ENCODE data around the gene PRCD.
A peak's percentile ranks its signal among the peaks of the same experiment; 100 is the strongest.
"Not testable (repeated sequence)": the region's sequence is repeated elsewhere in the genome, so short reads cannot be mapped to it uniquely, and the experiment has no call there.

The PRCD gene

DNA sequence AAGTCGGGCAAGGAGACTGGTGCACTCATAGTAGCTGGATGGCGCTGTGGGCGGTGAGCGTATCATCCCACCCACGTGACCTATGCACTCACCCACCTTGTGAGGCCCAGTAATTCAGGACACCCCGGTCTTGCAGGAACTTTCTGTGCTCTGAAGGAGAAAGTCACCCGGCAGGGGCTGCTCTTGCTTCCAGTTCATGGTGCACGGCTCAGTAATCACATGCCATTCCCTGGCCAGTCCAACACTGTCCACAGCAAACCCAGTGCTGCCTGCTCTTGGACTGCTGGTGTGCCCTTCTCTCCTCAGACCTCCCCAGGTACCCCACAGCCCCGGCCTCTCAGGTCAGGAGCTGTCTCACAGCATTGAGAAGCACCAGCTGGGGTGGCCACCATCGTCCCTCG is 22.2 kb upstream of the PRCD start:
- no peak overlapping the region for H3K27ac ChIP-seq
- TF ChIP-seq, protein P1, sequence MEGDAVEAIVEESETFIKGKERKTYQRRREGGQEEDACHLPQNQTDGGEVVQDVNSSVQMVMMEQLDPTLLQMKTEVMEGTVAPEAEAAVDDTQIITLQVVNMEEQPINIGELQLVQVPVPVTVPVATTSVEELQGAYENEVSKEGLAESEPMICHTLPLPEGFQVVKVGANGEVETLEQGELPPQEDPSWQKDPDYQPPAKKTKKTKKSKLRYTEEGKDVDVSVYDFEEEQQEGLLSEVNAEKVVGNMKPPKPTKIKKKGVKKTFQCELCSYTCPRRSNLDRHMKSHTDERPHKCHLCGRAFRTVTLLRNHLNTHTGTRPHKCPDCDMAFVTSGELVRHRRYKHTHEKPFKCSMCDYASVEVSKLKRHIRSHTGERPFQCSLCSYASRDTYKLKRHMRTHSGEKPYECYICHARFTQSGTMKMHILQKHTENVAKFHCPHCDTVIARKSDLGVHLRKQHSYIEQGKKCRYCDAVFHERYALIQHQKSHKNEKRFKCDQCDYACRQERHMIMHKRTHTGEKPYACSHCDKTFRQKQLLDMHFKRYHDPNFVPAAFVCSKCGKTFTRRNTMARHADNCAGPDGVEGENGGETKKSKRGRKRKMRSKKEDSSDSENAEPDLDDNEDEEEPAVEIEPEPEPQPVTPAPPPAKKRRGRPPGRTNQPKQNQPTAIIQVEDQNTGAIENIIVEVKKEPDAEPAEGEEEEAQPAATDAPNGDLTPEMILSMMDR (IDR thresholded peaks at IDR 0.05): no peak
- TF ChIP-seq ZFX (IDR thresholded peaks at IDR 0.05; ENCODE audit: borderline replicate concordance): no peak

DNA sequence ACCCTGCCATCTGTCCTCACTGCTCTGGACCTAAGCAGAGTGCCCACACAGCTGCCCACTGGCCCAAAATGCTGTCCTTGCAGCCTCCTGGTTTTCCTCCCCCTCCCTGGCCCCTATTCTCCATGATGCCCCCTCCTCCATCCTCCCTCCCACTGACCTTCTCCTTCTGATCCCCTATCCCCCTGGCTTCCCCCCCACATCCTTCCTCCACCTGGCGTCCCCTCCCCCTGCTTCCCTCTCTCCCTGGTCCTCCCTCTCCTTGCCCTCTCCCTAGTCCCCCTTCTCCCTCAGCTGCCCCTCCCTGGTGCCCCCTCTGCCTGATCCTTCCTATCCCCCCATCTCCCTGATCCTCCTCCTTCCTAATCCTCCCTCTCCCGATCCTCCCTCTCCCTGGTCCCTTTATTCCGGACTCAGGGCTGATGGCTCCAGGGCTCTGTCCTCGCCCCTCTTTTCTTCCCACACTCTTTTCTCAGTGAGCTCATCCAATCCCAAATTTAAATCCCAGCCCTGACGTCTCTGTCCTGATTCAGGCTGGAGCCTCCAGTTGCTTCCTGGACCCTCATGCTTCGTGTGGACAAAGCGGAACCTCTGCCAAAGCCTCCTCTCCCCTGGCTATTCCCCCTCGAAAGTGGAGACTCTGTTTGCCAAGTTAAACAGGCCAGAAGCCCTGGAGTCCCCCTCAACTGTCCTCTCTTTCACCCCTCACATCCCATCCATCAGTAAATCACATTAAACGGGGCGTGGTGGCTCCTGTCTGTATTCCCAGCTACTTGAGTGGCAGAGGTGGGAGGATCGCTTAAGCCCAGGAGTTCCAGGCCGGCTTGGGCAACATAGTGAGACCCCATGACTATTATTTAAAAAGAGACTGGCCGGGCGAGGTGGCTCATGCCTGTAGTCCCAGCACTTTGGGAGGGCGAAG is 20.5 kb upstream of the PRCD start:
- TF ChIP-seq, protein P1 (IDR thresholded peaks at IDR 0.05): no peak
- no peak for TF ChIP-seq ZFX (IDR thresholded peaks at IDR 0.05; ENCODE audit: borderline replicate concordance)

GRCh38 chr17:76521262-76521661 is 18.6 kb upstream of the PRCD start:
- no peak overlapping the region for H3K27ac ChIP-seq
- TF ChIP-seq, protein P1 (IDR thresholded peaks at IDR 0.05): no peak
- no peak for TF ChIP-seq ZFX (IDR thresholded peaks at IDR 0.05; ENCODE audit: borderline replicate concordance)

More for the DNA sequence above, 20.5 kb upstream of the PRCD start:
- H3K27ac ChIP-seq: no peak overlapping the region

DNA sequence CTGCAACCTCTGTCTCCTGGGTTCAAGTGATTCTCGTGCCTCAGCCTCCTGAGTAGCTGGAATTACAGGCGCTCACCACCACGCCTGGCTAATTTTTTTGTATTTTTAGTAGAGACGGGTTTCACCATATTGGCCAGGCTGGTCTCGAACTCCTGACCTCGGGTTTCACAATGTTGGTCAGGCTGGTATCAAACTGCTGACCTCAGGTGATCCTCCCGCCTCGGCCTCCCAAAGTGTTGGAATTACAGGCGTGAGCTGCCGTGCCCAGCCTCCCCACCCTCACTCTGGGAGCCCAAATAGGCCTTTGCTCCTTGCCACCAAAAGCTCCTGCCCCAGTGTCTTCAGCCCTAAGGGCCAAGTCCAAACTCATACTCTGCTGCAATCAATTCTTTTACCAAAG is 18.2 kb upstream of the PRCD start:
- H3K27ac ChIP-seq: not testable (repeated sequence)

DNA sequence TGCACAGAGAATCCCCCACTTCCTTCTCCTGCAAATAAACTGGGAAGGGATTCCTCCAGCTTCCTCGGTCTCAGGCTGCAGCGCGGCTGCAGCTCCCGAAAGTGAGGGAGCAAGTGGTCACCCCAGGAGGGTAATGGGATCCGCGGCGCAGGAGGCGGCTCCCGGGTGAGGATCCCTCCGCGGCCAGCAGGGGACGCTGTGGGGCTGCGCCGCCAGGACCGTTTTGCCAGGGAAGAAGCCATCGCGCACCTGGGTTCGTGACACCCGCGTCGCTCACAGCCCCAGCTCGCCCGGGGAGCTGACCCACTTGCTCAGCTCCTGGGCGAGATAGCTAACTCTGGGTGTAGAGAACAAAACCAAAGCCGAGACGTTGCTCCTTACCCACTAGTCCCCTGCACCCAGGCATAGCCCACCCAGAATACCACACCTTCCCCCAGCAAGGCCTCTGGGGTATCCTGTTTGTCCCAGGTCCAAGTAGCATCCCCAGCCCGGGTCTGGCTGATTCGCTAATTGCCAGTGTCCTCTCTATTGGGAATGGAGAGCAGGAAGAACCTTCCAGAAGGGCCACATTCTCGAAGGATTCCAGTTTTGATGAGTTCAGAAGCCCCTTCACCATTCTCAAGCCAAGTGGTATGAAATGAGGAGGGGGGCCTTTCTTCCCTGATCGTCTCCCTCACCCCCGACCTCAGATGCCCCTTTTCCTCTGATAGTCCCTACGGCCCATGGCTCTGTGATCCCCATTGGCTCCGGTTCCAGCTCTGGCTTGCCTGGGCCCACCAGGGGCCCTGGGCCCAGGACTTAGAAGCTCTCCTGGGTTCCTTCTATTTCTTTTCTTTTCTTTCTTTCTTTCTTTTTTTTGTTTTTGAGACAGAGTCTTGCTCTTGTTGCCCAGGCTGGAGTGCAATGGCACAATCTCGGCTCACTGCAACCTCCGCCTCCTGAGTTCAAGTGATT is 16.5 kb upstream of the PRCD start:
- no peak overlapping the region for H3K27ac ChIP-seq
- TF ChIP-seq, protein P1 (IDR thresholded peaks at IDR 0.05): peak; percentile 100
- TF ChIP-seq ZFX (IDR thresholded peaks at IDR 0.05; ENCODE audit: borderline replicate concordance): no peak

DNA sequence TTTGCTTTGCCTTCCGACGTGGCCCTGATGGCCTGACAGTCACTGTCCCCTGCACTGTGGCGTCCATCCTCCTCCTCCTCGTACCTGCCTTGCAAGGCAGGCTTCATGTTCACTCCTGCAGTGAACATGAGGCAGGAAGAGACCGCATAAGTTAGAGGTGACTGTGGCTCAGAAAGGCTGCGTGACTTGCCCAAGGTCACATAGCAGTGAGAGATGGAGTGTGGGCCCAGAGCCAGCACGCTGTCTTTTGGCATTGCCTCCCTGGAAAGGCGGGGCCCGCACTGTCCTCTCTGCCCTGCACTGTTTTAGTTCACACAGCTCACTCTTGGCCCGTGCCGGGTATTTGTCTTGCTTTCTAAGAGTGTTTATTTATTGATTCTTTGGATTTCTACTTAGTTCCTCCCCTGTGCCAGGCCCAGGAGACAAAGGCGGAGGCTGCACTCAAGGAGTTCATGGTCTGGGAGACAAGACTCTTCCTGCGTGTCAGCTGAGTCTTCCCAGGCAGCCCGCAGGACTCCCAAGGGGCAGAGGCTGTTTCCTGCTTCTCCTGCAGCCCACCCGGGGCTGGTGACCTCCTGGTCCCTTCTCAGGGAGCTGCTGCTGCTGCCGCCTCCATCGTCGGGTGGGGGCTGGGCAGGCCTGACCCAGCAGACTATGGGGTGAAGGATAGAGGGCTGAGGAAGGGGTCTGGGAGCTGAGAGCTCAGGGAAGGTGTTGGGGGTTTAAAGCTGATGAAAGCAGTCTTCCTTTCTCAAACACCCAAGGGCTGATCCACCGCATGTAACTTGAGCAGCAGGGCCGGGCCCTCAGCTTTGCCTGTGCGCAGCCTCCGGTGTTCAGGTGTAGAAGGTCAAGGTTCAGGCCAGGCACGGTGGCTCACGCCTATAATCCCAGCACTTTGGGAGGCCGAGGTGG is 15.0 kb upstream of the PRCD start:
- TF ChIP-seq, protein P1 (IDR thresholded peaks at IDR 0.05): no peak
- no peak for TF ChIP-seq ZFX (IDR thresholded peaks at IDR 0.05; ENCODE audit: borderline replicate concordance)
- H3K27ac ChIP-seq: peak overlapping the region; percentile 66

DNA sequence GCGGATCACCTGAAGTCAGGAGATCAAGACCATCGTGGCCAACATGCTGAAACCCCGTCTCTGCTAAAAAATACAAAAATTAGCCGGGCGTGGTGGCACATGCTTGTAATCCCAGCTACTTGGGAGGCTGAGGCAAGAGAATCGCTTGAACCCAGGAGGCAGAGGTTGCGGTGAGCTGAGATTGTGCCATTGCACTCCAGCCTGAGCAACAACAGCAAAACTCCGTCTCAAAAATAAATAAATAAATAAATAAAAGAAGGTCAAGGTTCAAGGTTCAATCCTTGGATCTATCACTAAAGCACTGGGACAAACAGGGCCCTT is 14.4 kb upstream of the PRCD start:
- H3K27ac ChIP-seq: peak overlapping the region; percentile 66

- H3K27ac ChIP-seq: not testable (repeated sequence)
Observed at GRCh38 chr17:76527016-76527415, 12.8 kb upstream of the PRCD start.

All from 22Rv1 (cell line).